Activated CD8-positive, alpha-beta T cell treated with anti-CD3 and anti-CD28 coated beads for 36 hours (primary cell): ENCODE data around the gene TDP1. TPM values are rescaled to one million over a fixed set of nuclear protein-coding genes. Genes with fewer than 3 reads are reported as not detected.

Source experiments
- ATAC-seq: fragments of 200-7000 bp; cut with Tn5 transposase; one replicate; pipeline ENCODE4 v1.10.0; 2021; ENCODE audit warnings: mild to moderate bottlenecking, moderate library complexity
- CTCF ChIA-PET: fragments of 350-600 bp; sonication (Branson Sonifier 250); formaldehyde crosslinking; loops from one replicate; lab custom pipeline; 2021; ENCODE audit warnings: antibody characterized with exemption; lab: Charles Lee
- POLR2A ChIA-PET: fragments of 350-600 bp; sonication (Branson Sonifier 250); formaldehyde crosslinking; loops from one replicate; lab custom pipeline; 2021; ENCODE audit warnings: antibody characterized with exemption; lab: Charles Lee
- DNase-seq: peaks from one replicate; pipeline ENCODE4 v3.0.0-alpha.2; 2020
- H3K27ac Mint-ChIP-seq: one replicate; pipeline ENCODE4 v1.8.0; 2021; ENCODE audit warnings: mild to moderate bottlenecking, mixed read lengths
- H3K27me3 Mint-ChIP-seq: one replicate; pipeline ENCODE4 v1.8.0; 2021; ENCODE audit warnings: mixed read lengths
- H3K36me3 Mint-ChIP-seq: one replicate; pipeline ENCODE4 v1.8.0; 2021; ENCODE audit warnings: low read depth, mixed read lengths
- H3K4me1 Mint-ChIP-seq: one replicate; pipeline ENCODE4 v1.8.0; 2021; ENCODE audit warnings: low read depth, mixed read lengths
- H3K4me3 Mint-ChIP-seq: one replicate; pipeline ENCODE4 v1.8.0; 2021; ENCODE audit warnings: mild to moderate bottlenecking, moderate library complexity, mixed read lengths
- H3K9me3 Mint-ChIP-seq: one replicate; pipeline ENCODE4 v1.8.0; 2021; ENCODE audit warnings: mixed read lengths
- CTCF ChIP-seq: fragments of 200-600 bp; IDR thresholded peaks from one replicate; pipeline ENCODE4 v1.8.0; 2022; ENCODE audit warnings: antibody characterized with exemption, mild to moderate bottlenecking
- intact Hi-C: fragments of 100-400 bp; cut with micrococcal nuclease; formaldehyde crosslinking; loops from one replicate; pipeline ENCODE4 v1.10.0; 2022
- total RNA-seq, 2 experiments: library from RNA; stranded (reverse); gene quantifications; one replicate each; pipeline ENCODE4 v1.2.3, GENCODE V29; 2021

Gene TDP1
- total RNA-seq, 2 experiments from 2014 or later: 97.2 to 103 TPM

- Mint-ChIP-seq H3K4me1 (peaks cover 5% of the 10 kb centered on the region), H3K36me3 (no peaks in the 10 kb centered on the region), H3K4me3 (no peak overlapping the region), H3K27me3 (peaks cover 9% of the 10 kb centered on the region), H3K9me3 (no peaks in the 10 kb centered on the region), H3K27ac (no peak overlapping the region)
- ATAC-seq (no peak), DNase-seq (no peak)
- intact Hi-C loops: no loop called here
- POLR2A ChIA-PET: no interaction called here
- CTCF ChIA-PET: no interaction called here
- no peak for TF ChIP-seq CTCF
Observed at GRCh38 chr14:89909586-89909985, 46.1 kb upstream of the TDP1 start.

- intact Hi-C loops: loop anchor here (5.0 kb wide), 1 partner anchor 883 kb away; no protein-coding TSS in a partner anchor
- H3K9me3 Mint-ChIP-seq: no peaks in the 10 kb centered on the region
Observed at GRCh38 chr14:89910691-89911009, 45.1 kb upstream of the TDP1 start.

GRCh38 chr14:89911010-89911919 lies 44.5 kb upstream of the TDP1 start:
- ChIA-PET POLR2A (no interaction called here), CTCF (interaction anchor here (0.8 to 1.8 kb wide), 3 partner anchors 62 to 884 kb away, joined by 3 to 5 read pairs (median 5); no protein-coding TSS in a partner anchor)
- TF ChIP-seq CTCF: no peak
- ATAC-seq (no peak), DNase-seq (no peak)
- no peaks in the 10 kb centered on the region for H3K36me3 Mint-ChIP-seq
- H3K27ac Mint-ChIP-seq: no peak overlapping the region
- H3K9me3 Mint-ChIP-seq: no peaks in the 10 kb centered on the region
- intact Hi-C loops: loop anchor here (5.0 kb wide), 1 partner anchor 884 kb away; no protein-coding TSS in a partner anchor
- H3K27me3 Mint-ChIP-seq: peaks cover 10% of the 10 kb centered on the region
- peaks cover 3% of the 10 kb centered on the region for H3K4me1 Mint-ChIP-seq
- no peak overlapping the region for H3K4me3 Mint-ChIP-seq

More at GRCh38 chr14:89910691-89911009, 45.1 kb upstream of the TDP1 start:
- Mint-ChIP-seq H3K27me3 (peaks cover 9% of the 10 kb centered on the region), H3K27ac (no peak overlapping the region), H3K36me3 (no peaks in the 10 kb centered on the region), H3K4me3 (no peak overlapping the region), H3K4me1 (peaks cover 4% of the 10 kb centered on the region)
- DNase-seq (no peak), ATAC-seq (no peak)
- ChIA-PET POLR2A (no interaction called here), CTCF (interaction anchor here (0.8 to 1.8 kb wide), 3 partner anchors 63 to 884 kb away, joined by 3 to 5 read pairs (median 5); no protein-coding TSS in a partner anchor)
- no peak for TF ChIP-seq CTCF

- peaks cover 3% of the 10 kb centered on the region for H3K4me1 Mint-ChIP-seq
- no peak for TF ChIP-seq CTCF
- H3K4me3 Mint-ChIP-seq: no peak overlapping the region
- POLR2A ChIA-PET: no interaction called here
- H3K36me3 Mint-ChIP-seq: no peaks in the 10 kb centered on the region
- DNase-seq (no peak), ATAC-seq (no peak)
- CTCF ChIA-PET: interaction anchor here (0.7 to 1.8 kb wide), 2 partner anchors 293 to 871 kb away, joined by 3 to 5 read pairs; no protein-coding TSS in a partner anchor
- intact Hi-C loops: loop anchor here (5.0 kb wide), 1 partner anchor 885 kb away; no protein-coding TSS in a partner anchor
- no peaks in the 10 kb centered on the region for H3K9me3 Mint-ChIP-seq
- peaks cover 10% of the 10 kb centered on the region for H3K27me3 Mint-ChIP-seq
- H3K27ac Mint-ChIP-seq: no peak overlapping the region
Observed at GRCh38 chr14:89912221-89912620, 43.5 kb upstream of the TDP1 start.

GRCh38 chr14:89912667-89913211 lies 43.0 kb upstream of the TDP1 start:
- intact Hi-C loops: loop anchor here (5.0 kb wide), 1 partner anchor 885 kb away; no protein-coding TSS in a partner anchor
- no peaks in the 10 kb centered on the region for H3K9me3 Mint-ChIP-seq
- ATAC-seq (no peak), DNase-seq (no peak)
- peaks cover 10% of the 10 kb centered on the region for H3K27me3 Mint-ChIP-seq
- H3K27ac Mint-ChIP-seq: no peak overlapping the region
- no peak for TF ChIP-seq CTCF
- POLR2A ChIA-PET: no interaction called here
- no peaks in the 10 kb centered on the region for H3K36me3 Mint-ChIP-seq
- H3K4me3 Mint-ChIP-seq: no peak overlapping the region
- peaks cover 3% of the 10 kb centered on the region for H3K4me1 Mint-ChIP-seq
- CTCF ChIA-PET: interaction anchor here (0.7 to 1.2 kb wide), 2 partner anchors 293 to 884 kb away, joined by 3 read pairs; no protein-coding TSS in a partner anchor
